Measurements from ENCODE around the gene UNC119B.

Gene UNC119B

DNA sequence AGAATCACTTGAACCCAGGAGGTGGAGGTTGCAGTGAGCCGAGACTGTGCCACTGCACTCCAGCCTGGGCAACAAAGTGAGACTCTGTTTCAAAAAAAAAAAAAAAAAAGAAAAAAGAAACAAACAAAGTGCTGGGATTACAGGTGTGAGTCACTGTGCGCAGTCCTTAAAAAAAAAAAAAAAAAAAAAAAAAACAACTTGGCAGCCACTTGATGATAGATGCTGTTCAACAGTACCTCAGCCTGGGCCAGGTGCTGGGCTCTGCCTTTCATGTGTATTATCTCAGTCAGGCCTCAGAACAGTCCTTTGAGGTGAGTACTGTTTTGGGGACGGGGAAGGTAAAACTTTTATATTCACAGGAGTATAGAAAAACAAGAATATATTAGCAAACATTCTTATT lies 24.9 kb downstream of the UNC119B start:
- no peak for FAIRE-seq
- no peak for DNase-seq (ENCODE audit: insufficient read length, low spot score)
- no peak for TF ChIP-seq POLR2A (IDR thresholded peaks at IDR 0.05; ENCODE audit: low read depth, low read length)

GRCh38 chr12:120736404-120737331 lies 26.4 kb downstream of the UNC119B start:
- TF ChIP-seq POLR2A (IDR thresholded peaks at IDR 0.05; ENCODE audit: low read depth, low read length), result no peak
- FAIRE-seq, result no peak
- DNase-seq (ENCODE audit: insufficient read length, low spot score), result no peak

- TF ChIP-seq POLR2A (IDR thresholded peaks at IDR 0.05; ENCODE audit: low read depth, low read length), result no peak
- DNase-seq (ENCODE audit: insufficient read length, low spot score), result no peak
- no peak for FAIRE-seq
Measured at GRCh38 chr12:120737557-120738251, 27.4 kb downstream of the UNC119B start.

GRCh38 chr12:120738252-120739030 lies 28.2 kb downstream of the UNC119B start:
- DNase-seq (ENCODE audit: insufficient read length, low spot score) (no peak), FAIRE-seq (no peak)
- no peak for TF ChIP-seq POLR2A (IDR thresholded peaks at IDR 0.05; ENCODE audit: low read depth, low read length)

- DNase-seq (ENCODE audit: insufficient read length, low spot score) (no peak), FAIRE-seq (no peak)
- TF ChIP-seq POLR2A (IDR thresholded peaks at IDR 0.05; ENCODE audit: low read depth, low read length), result no peak
Measured at GRCh38 chr12:120739031-120739762, 28.9 kb downstream of the UNC119B start.

- TF ChIP-seq POLR2A (IDR thresholded peaks at IDR 0.05; ENCODE audit: low read depth, low read length), result no peak
- no peak for FAIRE-seq
- no peak for DNase-seq (ENCODE audit: insufficient read length, low spot score)
Measured at GRCh38 chr12:120739821-120740613, 29.8 kb downstream of the UNC119B start.

DNA sequence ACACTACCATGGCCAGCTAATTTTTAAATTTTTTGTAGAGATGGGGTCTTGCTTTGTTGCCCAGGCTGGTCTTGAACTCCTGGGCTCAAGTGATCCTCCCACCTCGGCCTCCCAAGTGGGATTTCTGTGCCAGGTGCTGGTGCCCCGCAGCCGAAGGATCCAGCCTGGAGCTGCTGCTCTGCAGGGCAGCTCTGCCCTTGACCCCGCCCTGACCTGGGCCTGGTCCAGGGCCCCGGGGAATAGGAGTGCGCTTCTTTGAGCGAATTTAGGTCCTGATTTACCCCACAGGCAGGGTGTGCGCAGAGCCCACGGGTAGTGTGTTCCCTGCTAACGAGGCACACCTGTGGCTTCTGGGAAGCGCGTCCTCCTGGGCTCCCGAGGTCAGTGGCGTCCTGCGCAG lies 30.6 kb downstream of the UNC119B start:
- DNase-seq (ENCODE audit: insufficient read length, low spot score) (no peak), FAIRE-seq (no peak)
- TF ChIP-seq POLR2A (IDR thresholded peaks at IDR 0.05; ENCODE audit: low read depth, low read length), result no peak

GRCh38 chr12:120741476-120742421 lies 31.5 kb downstream of the UNC119B start:
- TF ChIP-seq POLR2A (IDR thresholded peaks at IDR 0.05; ENCODE audit: low read depth, low read length), result no peak
- FAIRE-seq, result no peak
- no peak for DNase-seq (ENCODE audit: insufficient read length, low spot score)

DNA sequence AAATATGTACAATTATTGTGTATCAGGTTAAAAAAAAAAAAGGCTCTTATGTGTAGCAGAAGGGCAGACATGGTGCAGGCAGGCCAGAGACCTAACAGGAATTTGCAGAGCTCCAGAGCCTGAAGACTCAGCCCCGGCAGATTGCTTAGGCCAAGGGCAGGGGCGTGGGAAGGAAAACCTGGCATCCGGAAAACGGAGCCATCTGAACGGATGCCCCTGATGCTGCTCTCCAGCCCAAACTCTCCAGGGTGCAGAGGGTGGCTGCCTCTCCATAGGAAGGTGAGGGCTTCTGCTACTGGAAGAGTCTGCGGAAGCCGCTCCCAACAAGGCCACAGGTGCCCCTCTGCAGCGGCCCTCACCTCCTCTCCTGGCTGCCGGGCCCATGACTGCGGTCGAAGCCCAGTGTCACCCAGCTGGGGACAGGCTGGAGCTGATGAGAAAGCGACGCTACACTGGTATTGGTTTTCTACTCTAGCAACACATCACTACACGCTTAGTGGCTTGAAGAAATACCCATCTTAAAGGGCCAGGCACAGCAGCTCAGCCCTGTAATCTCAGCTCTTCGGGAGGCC lies 34.8 kb downstream of the UNC119B start:
- DNase-seq (ENCODE audit: insufficient read length, low spot score) (no peak), FAIRE-seq (no peak)
- no peak for TF ChIP-seq POLR2A (IDR thresholded peaks at IDR 0.05; ENCODE audit: low read depth, low read length)

DNA sequence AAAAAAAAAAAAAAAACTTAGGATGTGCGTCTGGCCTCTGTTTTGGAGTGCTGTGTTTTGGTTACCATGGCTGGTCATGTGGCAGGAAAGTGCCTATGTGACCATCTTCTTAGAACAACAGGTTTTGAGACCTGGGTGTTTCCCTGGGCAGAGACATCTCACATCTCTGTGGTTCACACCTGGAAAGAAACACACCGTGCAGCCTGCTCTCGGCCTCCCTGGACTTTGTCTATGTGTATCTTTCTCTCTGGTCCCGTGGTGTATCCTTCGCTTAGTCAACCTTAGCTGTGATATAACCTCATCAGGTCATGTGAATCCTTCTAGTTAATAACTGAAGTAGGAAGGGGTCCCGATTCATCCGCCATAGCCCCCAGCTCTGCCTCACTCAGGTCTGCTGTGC lies 38.0 kb downstream of the UNC119B start:
- no peak for TF ChIP-seq POLR2A (IDR thresholded peaks at IDR 0.05; ENCODE audit: low read depth, low read length)
- DNase-seq (ENCODE audit: insufficient read length, low spot score), result no peak
- FAIRE-seq, result no peak

DNA sequence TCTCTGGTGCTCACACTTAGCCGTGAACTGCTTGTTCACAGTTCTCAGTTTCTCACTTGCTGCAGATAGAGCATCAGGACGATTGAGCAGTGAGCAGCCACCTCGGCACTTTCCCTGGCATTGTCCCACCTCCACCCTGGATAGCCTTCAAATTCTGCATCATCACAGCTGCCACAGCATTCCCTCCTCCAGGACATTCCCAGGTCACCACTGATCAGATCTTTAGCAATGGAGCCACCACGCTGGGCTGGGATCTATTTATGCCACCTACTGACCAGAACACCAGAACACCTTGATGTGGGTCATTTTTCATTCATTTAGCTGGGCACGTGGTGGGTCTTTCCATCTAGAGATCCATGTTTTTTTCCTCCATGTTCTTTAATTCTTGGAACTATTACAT lies 39.0 kb downstream of the UNC119B start:
- no peak for FAIRE-seq

More for the DNA sequence above, 39.0 kb downstream of the UNC119B start:
- no peak for TF ChIP-seq POLR2A (IDR thresholded peaks at IDR 0.05; ENCODE audit: low read depth, low read length)
- DNase-seq (ENCODE audit: insufficient read length, low spot score), result no peak
